ENCODE results near the gene ADD2.
A peak's percentile ranks its signal among the peaks of the same experiment; 100 is the strongest.

Gene ADD2

DNA sequence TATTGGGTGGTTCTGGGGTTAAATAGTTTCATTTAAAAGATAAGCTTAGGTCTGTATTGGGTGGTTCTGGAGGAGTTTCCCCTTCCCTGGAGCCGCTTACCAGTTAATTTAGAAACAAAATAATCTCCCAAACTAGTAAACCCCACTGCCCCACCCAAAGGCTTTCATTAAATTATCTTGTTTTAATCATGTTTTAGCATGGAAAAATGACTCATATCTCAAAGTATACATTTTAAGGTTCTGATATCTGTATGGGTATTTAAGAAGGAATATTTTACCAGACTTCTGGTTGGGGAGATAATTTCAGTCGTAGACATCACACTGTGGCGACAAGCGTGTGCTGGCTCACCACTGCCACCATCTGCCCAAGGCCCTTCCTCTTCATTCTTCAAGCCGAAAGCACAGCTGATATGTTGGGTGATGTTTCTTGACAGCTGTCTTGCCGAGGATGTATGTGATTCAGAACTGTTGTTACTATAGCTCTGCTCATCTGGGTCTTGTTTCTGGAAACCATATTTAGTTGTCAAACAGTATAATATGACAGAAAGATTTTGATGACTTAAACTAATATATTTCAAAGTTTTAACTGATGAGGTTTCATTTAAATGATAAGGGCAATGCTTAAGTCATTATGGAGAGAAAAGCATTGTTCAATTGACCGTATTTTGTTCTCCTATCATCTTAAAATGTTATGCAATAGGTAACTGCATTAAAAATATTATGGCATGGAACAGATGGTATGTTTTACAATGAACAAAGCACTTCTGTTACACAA is 17.3 kb upstream of the ADD2 start:
- DNase-seq, result peak; percentile 30 to 37

DNA sequence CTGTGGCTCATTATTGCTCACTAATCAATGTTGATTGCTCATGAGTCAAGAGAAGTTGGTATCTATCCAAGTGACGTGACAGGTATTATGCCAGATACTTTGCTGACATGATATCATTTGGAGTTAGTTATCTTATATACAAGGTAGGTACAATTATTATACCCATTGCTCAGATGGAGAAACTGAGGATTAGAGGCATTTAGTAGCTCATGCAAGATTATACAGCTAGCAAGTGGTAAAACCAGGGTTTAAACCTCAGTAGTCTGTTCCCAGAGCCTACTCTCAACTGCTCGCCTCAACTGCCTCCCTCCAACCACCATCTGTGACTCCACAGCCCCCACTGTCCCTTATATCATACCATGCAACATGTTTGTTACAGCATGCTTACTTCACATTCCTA is 16.3 kb upstream of the ADD2 start:
- DNase-seq, result no peak

DNA sequence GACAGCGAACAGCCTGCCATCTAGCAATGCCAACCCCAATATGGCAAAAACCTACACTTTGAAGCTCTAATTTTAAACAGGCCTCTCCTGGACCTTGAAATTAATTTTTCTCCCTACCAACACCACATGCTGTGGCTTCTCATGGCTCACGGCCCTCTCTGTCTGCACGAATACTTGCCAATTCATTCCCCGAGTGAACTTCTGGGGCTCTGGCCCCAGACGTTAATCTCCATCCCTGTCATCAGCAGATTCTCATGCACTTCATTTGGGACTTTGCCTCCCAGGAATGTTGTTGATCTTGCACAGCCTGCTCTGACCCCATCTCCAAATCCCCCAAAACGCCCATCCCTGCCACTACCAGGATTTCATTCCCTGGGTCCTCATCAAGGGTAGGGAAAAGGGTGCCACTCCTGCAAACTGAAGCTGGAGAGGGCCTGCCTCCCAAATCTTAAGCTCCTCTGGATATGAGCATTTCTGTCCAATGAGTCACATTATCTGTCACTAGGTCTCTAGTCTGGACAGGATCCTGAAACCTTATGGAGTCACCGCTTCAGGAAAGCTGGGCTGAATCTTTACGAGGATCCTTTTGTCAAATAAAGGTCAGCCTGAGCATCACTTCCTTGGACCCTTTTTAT is 12.0 kb upstream of the ADD2 start:
- no peak for DNase-seq

DNA sequence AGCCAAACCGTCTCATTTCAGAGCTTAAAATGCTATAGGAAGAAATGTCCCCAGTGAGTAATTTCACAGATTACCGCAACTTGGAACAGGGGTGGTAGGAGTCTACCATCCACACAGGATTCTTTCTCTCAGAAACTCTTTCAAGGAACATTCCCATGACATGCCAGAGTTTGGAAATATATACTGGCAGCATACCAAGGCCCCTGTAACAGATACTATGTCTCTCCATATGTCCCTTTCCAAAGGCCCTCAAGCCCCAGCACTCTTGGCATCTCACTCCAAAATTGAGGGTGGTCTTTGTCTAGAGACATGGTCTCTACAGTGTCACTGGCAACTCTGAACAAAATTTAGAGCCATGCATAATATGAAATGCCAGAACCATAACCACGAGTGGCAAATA is 11.5 kb upstream of the ADD2 start:
- DNase-seq, result no peak

DNA sequence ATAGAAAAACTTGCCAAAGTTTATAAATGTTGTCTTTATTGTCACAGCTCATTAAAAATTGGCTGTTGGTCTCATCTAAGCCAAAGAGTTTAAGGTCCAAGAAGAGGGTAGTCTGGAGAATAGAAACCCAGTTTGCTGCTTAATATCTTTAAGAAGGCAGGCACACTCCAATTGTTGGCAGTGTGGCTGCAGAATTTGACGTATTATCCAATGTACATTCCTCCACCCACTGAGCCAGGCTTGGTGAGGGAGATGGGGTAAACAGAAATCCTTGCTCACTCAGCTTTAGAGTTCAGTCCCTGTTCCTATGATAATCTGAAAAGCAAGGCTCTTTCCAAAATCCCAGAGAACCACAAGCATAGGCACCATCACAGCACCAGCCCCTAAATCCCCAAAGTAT is 10.7 kb upstream of the ADD2 start:
- no peak for DNase-seq

DNA sequence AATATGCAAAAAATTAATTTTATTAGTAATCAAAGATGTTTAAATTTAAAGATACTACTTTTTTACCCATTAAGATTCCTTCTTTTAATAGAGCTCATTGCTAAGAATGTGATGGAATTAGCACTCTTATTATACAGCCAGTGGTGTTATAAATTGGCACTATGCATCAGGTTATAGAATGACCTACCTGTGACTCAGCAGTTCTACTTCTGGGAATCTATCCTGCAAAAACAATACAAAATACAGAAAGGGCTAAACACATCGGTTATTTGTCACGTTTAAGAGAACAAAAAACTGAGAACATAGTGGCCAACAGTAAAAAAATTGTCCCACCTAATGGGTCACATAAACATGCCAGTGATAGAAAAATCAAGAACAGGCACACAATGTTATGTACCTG is 9.4 kb upstream of the ADD2 start:
- no peak for DNase-seq

- DNase-seq, result no peak
These were observed 8.3 kb upstream of the ADD2 start for GRCh38 chr2:70776266-70776665.

DNA sequence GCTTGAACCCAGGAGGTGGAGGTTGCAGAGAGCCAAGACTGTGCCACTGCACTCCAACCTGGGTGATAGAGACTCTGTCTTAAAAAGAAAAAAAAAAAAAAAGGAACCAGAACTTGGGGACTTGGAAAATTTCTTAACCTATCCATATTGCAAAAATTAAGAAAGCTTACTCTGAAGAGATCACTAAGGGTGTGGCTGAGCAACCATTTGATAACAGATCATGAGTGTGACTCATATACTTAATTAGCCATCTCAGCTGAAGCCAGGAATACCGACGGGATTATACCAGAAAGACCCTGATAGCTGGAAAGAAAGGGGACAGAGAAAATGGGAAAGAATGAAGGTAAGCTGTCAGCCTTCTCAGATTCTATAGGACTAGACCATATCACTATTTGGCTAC is 7.1 kb upstream of the ADD2 start:
- no peak for DNase-seq

- no peak for DNase-seq
These were observed 4.6 kb upstream of the ADD2 start for GRCh38 chr2:70772486-70773155.

- no peak for DNase-seq
These were observed 3.4 kb upstream of the ADD2 start for GRCh38 chr2:70771446-70771845.

DNA sequence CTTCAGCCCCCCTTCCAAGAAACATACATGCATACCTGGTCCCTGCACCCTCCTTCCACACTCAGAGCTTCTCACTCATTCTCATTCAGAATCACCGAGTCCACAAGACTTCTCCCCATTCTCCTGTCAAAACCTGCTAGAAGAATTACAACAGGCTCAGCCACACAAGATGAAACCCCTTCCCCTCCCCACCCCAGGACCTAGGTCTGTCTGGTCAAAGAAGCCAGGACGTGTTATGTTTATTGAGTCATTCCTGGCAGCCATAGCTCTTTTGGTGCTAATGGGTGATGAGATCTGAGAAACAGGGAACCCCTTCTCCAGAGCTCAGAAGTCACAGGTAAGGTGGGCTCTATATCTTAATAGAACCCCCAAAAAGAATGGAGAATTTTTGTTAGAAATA is 1.4 kb upstream of the ADD2 start:
- no peak for DNase-seq

- no peak for DNase-seq
These were observed 638 bp upstream of the ADD2 start for GRCh38 chr2:70768590-70769085.

- peak in 1 of 2 donors; percentile 4 for DNase-seq
These were observed 811 bp downstream of the ADD2 start for GRCh38 chr2:70767079-70767698.

DNA sequence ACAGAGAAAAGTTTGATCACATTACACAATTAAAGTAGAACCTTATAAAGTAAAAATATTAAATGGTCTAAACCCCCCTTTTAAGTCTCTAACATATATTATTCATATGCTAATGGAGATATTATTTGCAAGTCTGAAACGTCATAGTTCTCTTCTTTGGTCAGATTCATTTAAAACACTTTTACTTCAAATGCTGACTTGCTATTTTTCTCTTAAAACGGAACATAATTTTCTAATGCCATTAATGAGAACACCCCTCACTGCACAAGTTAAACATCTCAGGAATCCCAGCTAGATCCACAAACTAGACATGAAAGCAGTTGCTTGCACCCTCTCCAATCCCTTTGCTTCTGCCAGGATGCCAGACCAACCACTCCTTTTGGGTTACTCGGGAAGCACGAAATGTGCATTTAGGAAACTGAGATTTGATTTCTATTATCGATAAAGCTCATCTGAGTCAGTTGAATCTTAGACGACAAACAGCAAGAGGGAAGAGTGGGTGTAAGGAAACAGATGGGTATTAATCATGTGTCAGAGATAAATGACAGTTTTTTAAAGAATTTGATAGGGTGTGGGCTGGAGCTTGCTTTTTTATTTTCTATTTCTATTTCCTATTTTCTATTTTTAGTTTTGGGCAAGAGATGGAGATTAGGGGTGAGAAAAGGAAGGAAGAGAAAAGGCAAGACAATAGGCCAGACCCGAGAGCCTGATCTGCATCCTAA is 1.5 kb downstream of the ADD2 start:
- no peak for DNase-seq

- no peak for DNase-seq
These were observed 2.5 kb downstream of the ADD2 start for GRCh38 chr2:70765507-70765906.

DNA sequence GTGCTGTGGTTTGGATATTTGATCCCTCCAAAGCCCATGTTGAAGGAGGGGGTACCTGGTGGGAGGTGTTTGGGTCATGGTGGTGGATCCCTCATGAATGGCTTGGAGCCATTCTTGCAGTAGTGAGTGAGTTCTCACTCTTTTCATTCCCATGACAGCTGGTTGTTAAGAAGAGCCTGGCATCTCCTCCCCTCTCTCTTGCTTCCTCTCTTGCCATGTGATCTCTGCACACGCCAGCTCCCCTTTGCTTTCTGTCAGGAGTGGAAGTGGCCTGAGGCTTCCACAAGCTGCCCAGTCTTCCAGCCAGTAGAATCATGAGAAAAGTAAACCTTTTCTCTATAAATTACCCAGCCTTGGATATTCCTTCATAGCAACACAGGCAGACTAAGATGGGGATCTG is 8.6 kb downstream of the ADD2 start:
- no peak for DNase-seq

DNA sequence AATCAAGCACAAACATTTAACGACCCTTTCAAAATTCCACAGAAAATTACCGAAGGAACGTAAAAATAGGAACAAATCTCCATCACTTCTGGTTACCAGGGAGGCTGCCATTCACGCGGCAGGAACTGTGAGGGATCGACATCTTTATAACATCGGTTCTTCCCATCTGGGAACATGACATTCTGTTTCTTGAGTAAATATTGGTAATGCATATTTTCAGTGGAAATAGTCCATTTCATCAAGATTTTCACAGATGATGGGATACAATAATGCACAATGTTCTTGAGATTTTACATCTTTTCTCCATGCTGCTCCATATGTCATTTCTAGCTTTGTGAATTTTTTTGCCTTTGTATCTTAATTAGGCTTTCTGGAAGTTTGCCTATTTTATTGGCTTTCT is 10.0 kb downstream of the ADD2 start:
- DNase-seq, result no peak

- no peak for DNase-seq
These were observed 10.6 kb downstream of the ADD2 start for GRCh38 chr2:70757360-70757759.

GRCh38 chr2:70756128-70756527 is 11.9 kb downstream of the ADD2 start:
- no peak for DNase-seq

DNA sequence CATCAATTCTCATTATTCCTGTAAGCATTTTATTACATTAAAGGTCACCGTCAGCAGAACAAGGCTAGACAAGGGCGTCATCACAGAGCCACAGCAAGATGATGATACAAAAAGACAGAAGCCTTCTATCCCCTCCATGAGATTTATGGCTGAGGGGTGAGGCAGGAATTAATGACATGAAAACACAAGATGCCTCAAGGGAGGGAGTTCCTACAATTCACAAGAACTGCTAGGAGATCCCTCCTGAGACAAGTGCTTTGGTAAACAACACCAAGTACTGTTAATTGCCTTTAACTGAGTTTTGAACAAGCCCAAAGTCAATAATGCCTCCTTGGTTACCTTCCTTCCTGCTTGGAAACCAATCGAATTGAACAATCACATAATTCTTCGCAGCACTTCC is 14.1 kb downstream of the ADD2 start:
- DNase-seq, result no peak

DNA sequence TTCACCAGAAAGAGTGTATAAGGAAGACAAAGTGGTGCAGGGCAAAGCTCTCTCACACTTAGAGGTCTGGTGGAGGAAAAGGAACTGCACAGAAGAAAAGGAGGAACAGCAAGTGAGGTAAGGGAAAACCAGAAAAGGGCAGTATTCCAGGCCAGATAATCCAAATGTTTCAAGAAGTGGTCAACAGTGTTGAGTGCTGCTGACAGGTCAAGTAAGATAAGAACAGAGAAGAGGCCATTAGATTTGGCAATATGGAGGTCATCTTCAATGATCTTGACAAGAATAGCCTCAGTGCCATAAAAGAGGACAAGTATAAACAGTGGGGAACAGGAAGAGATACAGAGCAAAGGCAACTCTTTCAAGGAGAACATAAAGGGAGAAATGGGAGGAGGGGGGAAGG is 15.0 kb downstream of the ADD2 start:
- no peak for DNase-seq

GRCh38 chr2:70752396-70752795 is 15.6 kb downstream of the ADD2 start:
- no peak for DNase-seq

- no peak for DNase-seq
These were observed 16.1 kb downstream of the ADD2 start for GRCh38 chr2:70751881-70752280.

Measured in CD4-positive, alpha-beta T cell treated with Interferon alpha-2 for 1 hour (primary cell).